Ammon's horn (tissue), 1 donor: Measurements from ENCODE around the gene ARMC12.

Experiments
- DNase-seq: peaks from one replicate; pipeline ENCODE4 v3.0.0-alpha.2; 2016; ENCODE audit warnings: low spot score

ARMC12 gene

DNA sequence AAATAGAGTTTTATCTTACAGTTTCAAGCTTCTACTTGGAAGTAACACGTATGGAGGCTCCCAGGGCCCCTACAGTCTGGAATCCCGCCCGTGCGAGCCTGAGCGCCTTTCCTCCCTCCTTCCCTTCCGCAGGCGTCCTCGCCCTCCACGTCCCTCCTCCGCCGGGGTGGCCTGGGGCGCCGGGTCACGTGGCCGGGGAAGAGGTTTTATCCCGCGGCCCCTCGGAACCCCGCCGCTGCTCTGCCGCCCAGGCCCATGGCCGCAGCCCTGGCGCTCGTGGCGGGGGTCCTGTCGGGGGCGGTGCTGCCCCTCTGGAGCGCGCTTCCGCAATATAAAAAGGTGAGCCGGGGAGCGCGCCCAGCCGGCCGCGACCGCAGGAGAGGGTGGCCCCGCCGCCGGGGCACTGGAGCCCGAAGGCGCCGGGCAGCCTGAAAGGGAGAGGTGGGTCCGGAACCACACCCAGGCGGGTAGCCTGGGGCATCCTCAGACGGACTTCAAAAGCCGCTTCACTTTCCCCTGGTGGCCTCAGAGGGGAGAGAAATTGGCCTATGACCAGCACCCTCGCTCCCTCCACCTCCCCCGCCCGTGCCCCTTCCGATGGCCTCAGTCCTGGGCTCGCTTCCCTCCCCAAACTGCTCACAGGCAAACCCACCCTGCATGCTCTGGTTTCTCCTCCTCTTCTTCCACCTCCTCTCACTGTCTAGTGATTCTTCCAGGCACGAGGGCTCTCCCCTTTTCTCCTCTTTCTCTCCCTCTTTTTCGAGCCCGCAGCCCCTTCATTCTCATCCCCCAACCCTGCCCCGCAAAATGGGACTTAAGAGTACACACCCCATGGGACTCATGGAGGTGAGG is 39.8 kb downstream of the ARMC12 start, which contains the start of gene CLPSL2:
TSS of gene CLPSL2 (plus strand) at position 235 of the 852 bp plus-strand sequence. CDS start at position 256, 21 bp downstream.
- no peak for DNase-seq

DNA sequence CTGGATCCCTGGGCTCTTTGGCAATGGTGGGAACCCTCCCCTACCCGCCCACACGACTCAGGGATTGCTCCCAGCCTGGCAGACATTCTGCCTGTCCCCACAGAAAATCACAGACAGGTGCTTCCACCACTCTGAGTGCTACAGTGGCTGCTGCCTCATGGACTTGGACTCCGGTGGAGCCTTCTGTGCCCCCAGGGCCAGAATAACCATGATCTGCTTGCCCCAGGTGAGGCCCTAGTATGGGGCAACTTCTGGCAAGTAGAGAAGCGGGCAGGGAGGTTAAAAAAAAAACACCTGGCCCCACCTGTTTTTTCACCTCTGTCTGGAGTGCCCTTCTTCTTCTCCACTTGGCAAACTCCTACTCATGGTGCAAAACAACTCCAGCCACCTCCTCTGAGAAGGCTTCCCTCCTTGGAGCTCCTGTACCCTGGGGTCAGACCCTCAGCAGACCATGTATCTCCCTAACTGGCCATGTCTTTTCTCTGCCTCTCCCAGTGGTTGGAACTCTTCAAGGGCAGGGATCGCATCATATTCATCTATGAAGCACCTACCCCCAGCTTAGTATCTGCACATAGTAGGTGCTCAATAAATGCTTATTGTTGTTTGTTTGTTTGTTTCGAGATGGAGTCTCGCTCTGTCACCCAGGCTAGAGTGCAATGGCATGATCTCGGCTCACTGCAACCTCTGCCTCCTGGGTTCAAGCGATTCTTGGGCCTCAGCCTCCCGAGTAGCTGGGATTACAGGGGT is 40.7 kb downstream of the ARMC12 start:
- DNase-seq: no peak

- no peak for DNase-seq
Measured at GRCh38 chr6:35778437-35778836, 41.6 kb downstream of the ARMC12 start.

GRCh38 chr6:35780719-35781118 is 43.9 kb downstream of the ARMC12 start, which contains the start of gene CLPSL1:
CLPSL1 (plus strand) TSS chr6:35781019; CDS start chr6:35781111, 92 bp downstream.
- no peak for DNase-seq

DNA sequence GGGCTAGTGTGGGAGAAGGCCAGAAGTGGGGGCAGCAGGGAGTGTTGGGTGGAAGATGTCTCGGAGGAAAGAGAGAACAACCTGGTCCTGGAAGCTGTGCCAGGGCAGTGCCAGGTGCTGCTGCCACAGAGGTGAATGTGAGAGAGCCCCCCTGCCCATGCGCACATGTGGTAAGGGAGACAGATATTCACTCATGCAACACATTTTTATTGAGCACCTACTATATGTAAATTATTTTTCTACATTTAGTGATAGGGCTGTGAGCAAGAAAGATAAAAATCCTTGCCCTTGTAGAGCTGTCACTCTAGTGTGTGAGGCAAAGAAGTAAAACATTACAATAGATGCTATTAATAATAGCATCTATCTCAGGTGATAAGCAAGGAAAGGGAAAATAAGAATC is 44.5 kb downstream of the ARMC12 start:
- no peak for DNase-seq

DNA sequence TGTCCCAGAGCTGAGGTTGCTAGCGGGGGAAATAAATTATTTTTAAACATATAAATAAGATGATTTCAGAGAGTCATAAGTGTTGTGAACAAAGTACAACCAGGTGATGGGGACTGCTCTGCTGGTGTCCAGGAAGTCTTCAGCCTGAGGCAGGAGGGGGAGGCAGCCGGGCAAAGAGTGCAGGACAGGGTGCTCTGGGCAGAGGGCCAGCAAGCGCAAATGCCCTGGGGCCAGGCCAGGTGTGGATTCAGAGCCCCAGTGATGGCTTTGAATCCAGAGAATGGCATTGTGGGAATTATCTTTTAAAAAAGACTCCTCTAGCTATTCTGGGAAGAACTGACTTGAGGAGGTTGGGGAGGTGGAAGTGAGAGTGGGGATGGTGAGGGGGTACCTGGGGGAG is 45.6 kb downstream of the ARMC12 start:
- no peak for DNase-seq

- DNase-seq: no peak
Measured at GRCh38 chr6:35784200-35784599, 47.4 kb downstream of the ARMC12 start.

DNA sequence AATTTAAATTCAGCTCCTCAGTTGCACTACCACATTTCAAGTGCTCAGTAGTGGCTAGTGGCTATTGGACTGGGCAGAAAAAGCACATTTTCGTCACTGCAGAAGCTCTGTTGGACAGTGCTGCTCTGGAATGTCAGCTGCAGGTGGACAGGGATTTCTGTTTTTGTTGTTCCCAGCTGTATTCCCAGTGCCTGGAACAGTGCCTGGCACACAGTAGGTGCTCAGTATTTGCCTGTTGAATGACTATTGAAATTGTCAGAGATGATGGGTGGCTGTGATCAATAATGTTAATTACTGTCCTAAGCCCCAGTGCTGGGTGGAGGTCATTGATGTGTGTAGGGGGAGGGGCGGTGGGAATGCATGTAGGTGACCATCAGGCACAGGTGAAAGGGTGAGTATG is 49.4 kb downstream of the ARMC12 start:
- DNase-seq: no peak

DNA sequence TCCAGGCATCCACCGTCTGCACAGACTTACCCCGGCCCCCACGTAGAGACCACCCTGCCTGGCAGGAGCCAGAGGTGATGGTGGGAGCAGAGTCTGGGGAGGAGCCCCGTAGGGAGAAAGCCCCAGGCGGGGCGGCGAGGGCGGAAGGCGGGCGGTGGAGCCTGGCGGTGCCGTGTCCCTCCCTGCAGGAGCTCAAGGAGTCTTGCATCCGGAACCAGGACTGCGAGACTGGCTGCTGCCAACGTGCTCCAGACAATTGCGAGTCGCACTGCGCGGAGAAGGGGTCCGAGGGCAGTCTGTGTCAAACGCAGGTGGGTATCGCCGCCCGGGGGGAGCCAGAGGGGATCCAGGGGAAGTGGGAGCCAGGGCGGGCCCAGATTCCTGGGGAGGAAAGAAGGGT is 50.0 kb downstream of the ARMC12 start:
- DNase-seq: no peak

DNA sequence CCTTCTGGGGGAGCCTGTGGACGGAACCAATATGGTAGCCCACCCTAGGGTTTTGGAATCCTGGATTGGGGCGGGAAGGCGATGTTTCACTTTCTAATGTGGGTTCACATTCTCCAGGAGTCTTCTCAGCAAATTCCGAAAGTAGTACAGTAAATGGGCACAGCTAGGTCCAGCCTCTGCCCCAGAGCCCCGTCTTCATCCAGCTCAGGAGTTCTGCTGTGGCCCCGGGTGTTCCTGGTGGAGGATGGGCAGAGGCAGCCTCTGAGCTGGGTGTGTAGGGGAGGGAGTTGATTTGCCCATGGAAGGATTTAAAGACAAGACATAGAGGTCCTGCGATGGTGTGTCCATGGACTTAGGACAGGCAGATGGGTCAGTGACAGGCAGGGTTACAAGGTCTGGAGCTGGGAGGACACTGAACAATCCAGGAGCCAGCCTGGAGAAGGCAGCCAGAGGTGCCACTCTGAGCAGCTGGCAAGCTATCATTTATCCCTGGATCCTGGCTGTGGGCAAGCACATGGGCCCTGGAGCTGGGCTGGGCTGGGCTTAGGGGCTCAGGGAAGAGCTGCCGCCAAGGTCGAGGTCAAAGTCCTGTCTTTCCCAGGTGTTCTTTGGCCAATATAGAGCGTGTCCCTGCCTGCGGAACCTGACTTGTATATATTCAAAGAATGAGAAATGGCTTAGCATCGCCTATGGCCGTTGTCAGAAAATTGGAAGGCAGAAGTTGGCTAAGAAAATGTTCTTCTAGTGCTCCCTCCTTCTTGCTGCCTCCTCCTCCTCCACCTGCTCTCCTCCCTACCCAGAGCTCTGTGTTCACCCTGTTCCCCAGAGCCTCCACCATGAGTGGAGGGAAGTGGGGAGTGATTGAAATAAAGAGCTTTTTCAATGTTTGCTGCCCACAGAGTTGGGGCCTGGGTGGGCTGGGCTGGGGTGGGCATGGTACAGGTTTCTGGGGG is 50.7 kb downstream of the ARMC12 start:
- no peak for DNase-seq

- no peak for DNase-seq
Measured at GRCh38 chr6:35788423-35788982, 51.7 kb downstream of the ARMC12 start.

- DNase-seq: no peak
Measured at GRCh38 chr6:35790683-35791082, 53.9 kb downstream of the ARMC12 start.

- no peak for DNase-seq
Measured at GRCh38 chr6:35794536-35795452, 58.0 kb downstream of the ARMC12 start.

GRCh38 chr6:35795453-35796071 is 58.7 kb downstream of the ARMC12 start:
- no peak for DNase-seq

GRCh38 chr6:35796236-35796635 is 59.4 kb downstream of the ARMC12 start:
- no peak for DNase-seq

DNA sequence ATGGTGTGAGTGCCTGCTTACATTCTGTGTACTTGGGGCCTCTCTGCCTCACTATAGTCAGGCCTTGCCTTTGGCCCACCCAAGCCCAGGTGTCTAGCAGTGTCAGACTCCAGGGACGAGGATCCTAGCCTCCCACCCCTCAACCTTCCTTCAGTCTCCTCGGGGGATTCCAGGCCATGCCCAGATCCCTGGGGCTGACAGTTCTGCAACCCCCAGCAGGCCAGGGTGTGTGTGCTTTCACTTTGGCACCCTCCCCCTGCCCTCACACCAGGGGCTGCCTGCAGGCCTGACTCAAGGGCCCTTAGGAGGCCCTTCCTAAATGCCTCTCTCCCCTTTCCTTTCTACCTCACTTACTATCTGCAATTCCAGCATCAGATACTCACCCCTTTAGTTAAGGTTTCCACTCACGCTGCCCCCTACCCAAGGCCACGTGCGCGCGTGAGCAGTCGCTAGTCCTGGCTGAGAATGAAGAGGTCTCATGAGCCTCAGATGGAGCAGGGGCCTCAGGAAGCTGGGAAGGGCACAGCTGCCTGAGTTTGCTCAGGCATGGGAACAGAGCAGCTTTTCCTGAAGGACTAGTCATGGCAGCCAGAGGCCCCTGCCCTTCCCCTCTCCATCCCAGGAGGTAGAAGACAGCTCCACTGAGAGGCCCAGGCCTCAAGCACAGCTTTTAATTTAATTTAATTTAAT is 61.1 kb downstream of the ARMC12 start:
- DNase-seq: no peak
